Skeletal muscle cell (primary cell): ENCODE results near the gene AIRE.
"Not testable (repeated sequence)": the region's sequence is repeated elsewhere in the genome, so short reads cannot be mapped to it uniquely, and the experiment has no call there.

Experiments used
- DNase-seq: peaks from one replicate; pipeline ENCODE4 v3.0.0-alpha.2; 2010; ENCODE audit warnings: low read depth
- H3K4me3 ChIP-seq: 2 replicates; pipeline ENCODE4 v1.5.1; 2011; ENCODE audit warnings: low read depth, mild to moderate bottlenecking, control low read depth, low read length, moderate library complexity

The AIRE gene

DNA sequence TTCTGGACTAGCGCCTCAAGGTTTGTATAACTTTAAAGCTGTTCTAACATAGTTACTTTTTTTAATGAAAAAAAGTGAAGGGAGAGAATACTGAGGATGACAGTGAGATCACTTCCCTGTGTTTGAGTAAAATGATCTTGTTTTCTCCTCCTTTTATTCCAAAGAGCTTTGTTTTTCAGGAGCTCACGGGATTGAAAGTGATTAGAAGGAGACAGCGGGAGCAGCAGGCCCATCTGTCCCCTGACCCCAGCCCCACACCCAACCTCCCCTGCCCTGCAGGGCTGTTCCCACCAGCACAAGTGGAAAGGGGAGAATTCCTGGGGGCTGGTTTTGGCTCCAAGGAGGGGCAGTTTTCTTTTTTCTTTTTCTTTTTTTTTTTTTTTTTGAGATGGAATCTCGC is 21.9 kb upstream of the AIRE start:
- no peak for DNase-seq

DNA sequence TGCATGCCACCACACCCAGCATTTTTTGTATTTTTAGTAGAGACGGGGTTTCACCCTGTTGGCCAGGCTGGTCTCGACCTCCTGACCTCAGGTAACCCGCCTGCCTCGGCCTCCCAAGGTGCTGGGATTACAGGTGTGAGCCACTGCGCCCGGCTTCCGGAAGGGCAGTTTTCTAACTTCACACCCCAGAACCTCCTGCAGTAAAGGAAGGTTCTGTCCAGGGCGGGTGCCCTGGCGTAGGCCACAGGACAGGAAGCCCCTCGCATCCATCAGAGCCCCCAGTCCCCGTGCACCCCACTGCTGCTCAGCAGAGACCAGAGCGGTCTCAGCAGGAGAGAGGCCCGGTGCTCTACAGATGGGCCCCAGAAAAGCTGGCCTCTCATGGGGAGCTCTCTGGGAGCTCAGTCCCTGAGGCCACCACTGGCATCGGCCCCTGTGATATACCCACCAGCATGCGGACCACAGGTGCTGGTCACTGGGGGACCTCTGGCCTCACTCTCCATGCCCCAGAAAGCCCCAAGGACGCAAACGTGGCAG is 19.9 kb upstream of the AIRE start:
- DNase-seq, result no peak
- no peak overlapping the region for H3K4me3 ChIP-seq

More for the DNA sequence above, 21.9 kb upstream of the AIRE start:
- no peak overlapping the region for H3K4me3 ChIP-seq

GRCh38 chr21:44267655-44268142 is 18.0 kb upstream of the AIRE start:
- no peak for DNase-seq
- no peak overlapping the region for H3K4me3 ChIP-seq

DNA sequence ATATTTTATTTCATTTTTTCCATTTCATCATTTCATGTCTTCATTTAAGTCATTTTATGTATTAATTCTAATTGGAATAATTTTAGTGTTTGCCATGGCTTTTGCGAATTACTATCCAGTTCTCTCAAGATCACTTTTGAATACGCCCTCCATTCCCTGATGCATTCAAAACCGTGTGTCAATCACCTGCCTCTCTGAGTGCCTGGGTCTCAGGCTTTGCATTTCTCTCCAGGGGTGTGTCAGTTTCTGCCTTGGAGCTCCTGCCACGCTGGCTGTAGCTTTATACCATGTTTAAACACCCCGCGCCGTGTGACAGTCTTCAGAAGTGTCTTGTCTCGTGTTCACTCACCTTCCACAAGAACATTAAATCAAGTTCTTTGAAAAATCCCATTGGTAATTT is 16.6 kb upstream of the AIRE start:
- no peak for DNase-seq
- no peak overlapping the region for H3K4me3 ChIP-seq

DNA sequence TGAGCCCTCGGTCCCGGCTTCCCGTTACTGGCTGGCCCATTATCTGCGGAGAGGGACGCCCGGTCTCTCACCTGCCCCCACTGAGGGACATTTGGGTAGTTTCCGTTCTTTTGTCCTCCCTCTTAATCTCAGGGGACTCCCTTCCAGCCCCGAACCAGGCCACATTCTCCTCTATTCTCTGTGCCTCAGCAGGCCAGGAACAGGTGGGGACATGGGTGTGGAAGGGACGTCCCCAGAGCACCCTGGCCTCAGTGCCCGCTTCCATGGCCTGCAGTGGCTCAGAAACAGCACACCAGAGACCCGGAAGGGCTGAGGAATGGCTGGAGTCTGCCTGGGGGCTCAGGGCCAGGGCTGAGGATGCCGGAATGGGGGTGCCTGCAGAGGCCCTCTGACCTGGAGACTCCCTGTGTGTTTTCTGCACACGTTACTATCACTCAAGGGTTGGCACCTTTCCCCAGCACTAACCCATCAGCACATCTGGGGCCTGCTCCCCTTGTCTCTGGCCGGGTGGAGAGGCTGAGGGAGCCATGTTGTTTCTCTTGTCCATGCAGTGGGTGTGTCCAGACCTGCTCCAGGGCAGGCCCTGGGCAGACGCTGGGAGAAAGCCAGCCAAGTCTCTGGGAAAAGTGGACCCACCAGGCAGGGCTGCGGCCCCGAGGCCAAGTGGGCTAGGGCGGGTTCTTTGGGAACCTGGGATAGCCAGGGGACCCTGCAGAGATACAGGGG is 14.0 kb upstream of the AIRE start:
- no peak overlapping the region for H3K4me3 ChIP-seq
- DNase-seq, result no peak

- no peak for DNase-seq
- no peak overlapping the region for H3K4me3 ChIP-seq
Observed at GRCh38 chr21:44272284-44272858, 13.3 kb upstream of the AIRE start.

DNA sequence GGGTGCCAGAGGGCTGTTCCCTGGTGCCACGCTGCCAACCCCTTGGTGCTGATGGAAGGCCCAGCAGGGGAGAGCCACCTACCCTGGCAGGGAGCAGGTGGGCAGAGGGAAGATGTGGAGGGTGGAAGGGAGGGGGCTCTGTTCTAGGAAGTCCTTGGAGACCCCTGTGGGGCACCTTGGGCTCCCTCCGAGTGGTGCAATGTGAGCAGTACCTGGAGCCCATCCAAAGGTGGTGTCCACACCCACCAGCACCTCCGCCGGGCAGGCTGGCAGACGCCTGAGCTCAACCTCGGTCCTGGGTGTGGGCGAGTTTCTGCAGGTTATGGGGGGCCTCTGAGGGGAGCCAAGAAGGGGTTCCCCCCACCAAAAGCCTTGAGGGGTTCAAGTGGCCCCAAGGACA is 12.6 kb upstream of the AIRE start:
- no peak overlapping the region for H3K4me3 ChIP-seq
- DNase-seq, result no peak

GRCh38 chr21:44275041-44275440 is 10.6 kb upstream of the AIRE start:
- DNase-seq, result no peak

GRCh38 chr21:44279354-44280260 is 6.1 kb upstream of the AIRE start:
- no peak for DNase-seq
- H3K4me3 ChIP-seq, result no peak overlapping the region

More at GRCh38 chr21:44275041-44275440, 10.6 kb upstream of the AIRE start:
- H3K4me3 ChIP-seq, result no peak overlapping the region

- no peak overlapping the region for H3K4me3 ChIP-seq
- no peak for DNase-seq
Observed at GRCh38 chr21:44281801-44282200, 3.9 kb upstream of the AIRE start.

DNA sequence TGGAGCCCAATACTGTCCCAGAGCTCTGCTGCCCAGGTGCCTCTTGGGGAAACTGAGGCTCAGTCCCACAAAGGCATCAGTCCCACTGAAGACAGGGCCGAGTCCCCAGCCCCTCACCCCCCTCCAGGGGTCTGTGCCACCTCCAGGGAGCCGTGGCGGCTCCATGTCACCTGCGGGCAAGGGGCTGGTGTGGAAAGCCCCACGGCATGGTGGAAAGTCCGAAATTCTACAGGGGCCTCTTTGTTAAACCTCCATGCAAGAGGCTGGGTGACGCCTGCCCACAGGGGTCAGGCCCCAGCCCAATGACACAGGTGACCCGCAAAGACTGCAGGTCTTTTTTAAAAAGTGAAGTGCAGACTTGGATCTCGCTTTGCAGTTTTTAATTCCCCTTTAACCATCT is 3.3 kb upstream of the AIRE start:
- DNase-seq, result no peak
- H3K4me3 ChIP-seq, result no peak overlapping the region

DNA sequence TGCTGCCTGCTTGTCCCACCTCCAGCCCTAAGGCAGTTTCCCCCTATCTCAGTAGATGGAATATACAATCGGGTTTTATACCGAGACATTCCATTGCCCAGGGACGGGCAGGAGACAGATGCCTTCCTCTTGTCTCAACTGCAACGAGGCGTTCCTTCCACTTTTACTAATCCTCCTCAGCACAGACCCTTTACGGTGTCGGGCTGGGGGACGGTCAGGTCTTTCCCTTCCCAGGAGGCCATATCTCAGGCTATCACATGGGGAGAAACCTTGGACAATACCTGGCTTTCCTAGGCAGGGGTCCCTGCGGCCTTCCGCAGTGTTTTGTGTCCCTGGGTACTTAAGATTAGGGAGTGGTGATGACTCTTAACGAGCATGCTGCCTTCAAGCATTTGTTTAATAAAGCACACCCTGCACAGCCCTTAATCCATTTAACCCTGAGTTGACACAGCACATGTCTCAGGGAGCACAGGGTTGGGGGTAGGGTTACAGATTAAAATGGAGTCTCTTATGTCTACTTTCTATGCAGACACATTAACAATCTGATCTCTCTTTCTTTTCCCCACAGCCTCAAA is 2.4 kb upstream of the AIRE start:
- not testable (repeated sequence) for DNase-seq, H3K4me3 ChIP-seq

DNA sequence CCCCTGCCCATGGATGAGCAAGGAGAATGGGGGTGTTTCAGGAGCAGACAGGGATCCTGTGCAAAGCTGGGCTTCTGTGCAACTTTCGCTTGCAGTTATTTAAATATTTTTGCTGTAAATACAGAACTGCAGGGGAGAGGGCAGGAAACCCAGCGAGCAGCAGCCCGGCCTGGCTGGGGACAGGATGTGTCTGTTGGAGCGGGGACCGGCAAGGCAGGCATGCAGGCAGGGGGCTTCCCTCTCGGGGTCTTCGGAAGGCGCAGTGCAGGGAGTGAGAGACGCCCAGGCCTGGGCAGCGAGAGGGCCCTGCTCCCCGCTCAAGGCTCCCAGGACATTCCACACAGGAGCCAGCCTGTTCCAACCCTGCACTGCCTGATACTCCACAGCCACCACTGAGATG is 1.7 kb upstream of the AIRE start:
- no peak for DNase-seq
- H3K4me3 ChIP-seq, result no peak overlapping the region

DNA sequence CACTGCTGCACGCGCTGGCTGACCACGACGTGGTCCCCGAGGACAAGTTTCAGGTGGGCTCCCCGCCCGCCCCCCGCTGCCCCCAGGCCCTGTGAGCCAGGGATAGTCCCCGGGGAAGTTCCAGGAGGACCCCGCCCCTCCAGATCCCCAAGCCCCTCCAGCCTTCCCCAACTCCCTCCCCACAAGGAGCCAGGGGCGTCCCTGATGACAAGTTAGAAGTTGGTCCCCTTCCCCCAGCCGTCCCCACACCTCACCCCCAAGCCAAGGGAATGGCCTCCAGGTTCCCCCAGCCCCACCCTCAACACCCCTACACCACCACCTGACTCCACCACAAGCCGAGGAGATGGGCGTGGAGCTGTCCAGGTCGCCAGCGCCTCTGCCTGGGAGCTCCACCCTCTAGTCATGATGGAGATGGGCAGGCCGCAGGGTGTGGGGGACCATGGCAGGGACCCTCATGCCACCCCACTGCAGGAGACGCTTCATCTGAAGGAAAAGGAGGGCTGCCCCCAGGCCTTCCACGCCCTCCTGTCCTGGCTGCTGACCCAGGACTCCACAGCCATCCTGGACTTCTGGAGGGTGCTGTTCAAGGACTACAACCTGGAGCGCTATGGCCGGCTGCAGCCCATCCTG is 525 bp downstream of the AIRE start:
- DNase-seq, result no peak
- no peak overlapping the region for H3K4me3 ChIP-seq

GRCh38 chr21:44286716-44287632 is 1.3 kb downstream of the AIRE start:
- no peak overlapping the region for H3K4me3 ChIP-seq
- no peak for DNase-seq

DNA sequence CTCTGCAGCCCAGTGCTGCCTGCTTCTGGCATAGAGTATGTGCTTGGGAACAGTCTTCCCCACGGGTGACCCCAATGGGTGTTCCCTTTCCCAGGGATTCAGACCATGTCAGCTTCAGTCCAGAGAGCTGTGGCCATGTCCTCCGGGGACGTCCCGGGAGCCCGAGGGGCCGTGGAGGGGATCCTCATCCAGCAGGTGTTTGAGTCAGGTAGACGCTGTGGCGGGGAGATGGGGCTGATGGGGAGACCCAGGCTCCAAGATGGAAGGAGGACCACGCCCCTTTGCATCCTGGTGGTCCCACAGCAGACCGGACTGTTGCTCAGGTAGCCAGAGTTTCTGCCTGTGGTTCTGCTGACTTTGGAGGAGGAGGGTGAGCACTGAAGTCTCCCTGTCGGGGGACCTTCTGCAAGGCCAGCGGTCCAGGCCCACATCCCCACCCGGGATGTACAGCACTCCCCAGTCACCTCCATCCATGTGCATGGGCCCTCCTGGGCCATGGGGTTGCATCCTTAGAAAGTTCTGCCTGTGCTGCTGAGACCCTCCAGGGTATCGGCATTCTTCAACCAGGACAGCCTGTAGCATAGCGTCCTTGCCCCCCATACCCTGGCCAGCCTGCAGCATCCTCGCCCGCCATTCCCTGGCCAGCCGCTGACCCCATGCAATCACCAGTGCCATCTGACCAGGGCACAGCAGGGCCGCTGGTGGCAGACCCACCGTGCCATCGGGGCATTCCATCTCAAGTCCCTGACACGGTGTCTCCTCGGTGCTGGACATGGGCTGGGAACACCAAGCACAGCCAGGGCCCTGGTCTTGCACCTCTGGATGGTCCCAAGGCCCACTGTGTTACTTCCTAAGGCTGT is 2.8 kb downstream of the AIRE start:
- no peak overlapping the region for H3K4me3 ChIP-seq
- DNase-seq, result no peak

GRCh38 chr21:44289381-44290010 is 3.8 kb downstream of the AIRE start:
- H3K4me3 ChIP-seq, result no peak overlapping the region
- no peak for DNase-seq
